MM.1S (cell line): ENCODE data around the gene GJA4.

Experiments used
- CTCF ChIP-seq: fragments of 300-600 bp; sonication (generic); IDR thresholded peaks from 2 replicates; pipeline ENCODE4 v1.5.1; 2016; ENCODE audit warnings: antibody characterized with exemption, low read length, mixed read lengths
- EZH2 ChIP-seq: fragments of 300-600 bp; sonication (generic); optimal IDR thresholded peaks from 2 replicates; pipeline ENCODE3; 2017; ENCODE audit warnings: low read depth, mild to moderate bottlenecking, antibody characterized with exemption, low read length, mixed read lengths

GRCh38 chr1:34785875-34786470, 6.8 kb upstream of the GJA4 start:
- TF ChIP-seq CTCF (no peak), EZH2 (no peak)
